Epidermal melanocyte (primary cell): Measurements from ENCODE around the gene TRIM60.
"Not testable (repeated sequence)": the region's sequence is repeated elsewhere in the genome, so short reads cannot be mapped to it uniquely, and the experiment has no call there.

Experiments
- DNase-seq: peaks from one replicate; pipeline ENCODE4 v3.0.0; 2011; ENCODE audit warnings: low spot score; ENCODE audit not compliant: insufficient read length

Gene TRIM60

GRCh38 chr4:165031436-165032211 is at the start of gene TRIM60:
TSS of gene TRIM60 (plus strand) at chr4:165031999. CDS start at chr4:165040073, 8,074 bp downstream.
- no peak for DNase-seq

DNA sequence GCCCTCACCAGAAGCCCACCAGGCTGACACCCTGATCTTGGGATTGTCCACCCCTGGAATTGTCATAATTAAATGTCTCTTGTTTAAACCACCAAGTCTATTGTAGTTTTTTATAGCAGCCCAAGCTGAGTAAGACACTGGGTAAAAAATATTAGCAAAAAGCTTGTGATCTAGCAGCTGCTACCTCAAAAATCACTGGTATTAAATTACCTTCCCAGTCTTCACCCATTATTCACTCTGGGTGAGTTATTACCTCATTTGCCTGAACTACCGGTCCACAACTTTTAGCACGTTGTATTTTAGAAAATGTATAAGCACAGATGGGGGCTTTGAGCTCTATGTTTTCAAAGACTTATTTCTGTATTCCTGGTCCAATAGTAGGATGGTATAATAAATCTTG is 42.3 kb upstream of the TRIM60 start:
- no peak for DNase-seq

DNA sequence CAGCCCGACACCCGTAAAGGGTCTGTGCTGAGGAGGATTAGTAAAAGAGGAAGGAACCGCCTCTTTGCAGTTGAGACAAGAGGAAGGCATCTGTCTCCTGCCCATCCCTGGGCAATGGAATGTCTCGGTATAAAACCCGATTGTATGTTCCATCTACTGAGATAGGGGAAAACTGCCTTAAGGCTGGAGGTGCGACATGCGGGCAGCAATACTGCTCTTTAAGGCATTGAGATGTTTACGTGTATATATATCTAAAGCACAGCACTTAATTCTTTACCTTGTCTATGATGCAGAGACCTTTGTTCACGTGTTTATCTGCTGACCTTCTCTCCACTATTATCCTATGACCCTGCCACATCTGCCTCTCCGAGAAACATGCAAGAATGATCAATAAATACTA is 41.0 kb upstream of the TRIM60 start:
- DNase-seq: not testable (repeated sequence)

DNA sequence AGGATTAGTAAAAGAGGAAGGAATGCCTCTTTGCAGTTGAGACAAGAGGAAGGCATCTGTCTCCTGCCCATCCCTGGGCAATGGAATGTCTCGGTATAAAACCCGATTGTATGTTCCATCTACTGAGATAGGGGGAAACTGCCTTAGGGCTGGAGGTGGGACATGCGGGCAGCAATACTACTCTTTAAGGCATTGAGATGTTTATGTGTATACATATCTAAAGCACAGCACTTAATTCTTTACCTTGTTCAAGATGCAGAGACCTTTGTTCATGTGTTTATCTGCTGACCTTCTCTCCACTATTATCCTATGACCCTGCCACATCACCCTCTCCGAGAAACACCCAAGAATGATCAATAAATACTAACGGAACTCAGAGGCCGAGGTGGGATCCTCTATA is 35.7 kb upstream of the TRIM60 start:
- DNase-seq: not testable (repeated sequence)

- no peak for DNase-seq
These were observed 34.5 kb upstream of the TRIM60 start for GRCh38 chr4:164997324-164997723.

DNA sequence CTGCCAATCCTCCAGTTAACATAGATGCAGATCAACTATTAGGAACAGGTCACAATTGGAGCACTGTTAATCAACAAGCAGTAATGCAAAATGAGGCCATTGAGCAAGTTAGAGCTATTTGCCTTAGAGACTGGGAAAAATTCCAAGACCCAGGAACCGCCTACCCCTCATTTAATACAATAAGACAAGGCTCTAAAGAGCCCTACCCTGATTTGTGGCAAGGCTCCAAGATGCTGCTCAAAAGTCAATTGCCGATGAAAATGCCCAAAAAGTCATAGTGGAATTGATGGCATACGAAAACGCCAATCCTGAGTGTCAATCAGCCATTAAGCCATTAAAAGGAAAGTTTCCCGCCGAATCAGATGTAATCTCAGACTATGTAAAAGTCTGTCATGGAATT is 33.9 kb upstream of the TRIM60 start:
- no peak for DNase-seq

GRCh38 chr4:164998526-164999080 is 33.2 kb upstream of the TRIM60 start:
- not testable (repeated sequence) for DNase-seq

- DNase-seq: not testable (repeated sequence)
These were observed 29.8 kb upstream of the TRIM60 start for GRCh38 chr4:165001957-165002356.

GRCh38 chr4:165005352-165005925 is 26.4 kb upstream of the TRIM60 start:
- DNase-seq: no peak

GRCh38 chr4:165006456-165006855 is 25.3 kb upstream of the TRIM60 start:
- DNase-seq: no peak

DNA sequence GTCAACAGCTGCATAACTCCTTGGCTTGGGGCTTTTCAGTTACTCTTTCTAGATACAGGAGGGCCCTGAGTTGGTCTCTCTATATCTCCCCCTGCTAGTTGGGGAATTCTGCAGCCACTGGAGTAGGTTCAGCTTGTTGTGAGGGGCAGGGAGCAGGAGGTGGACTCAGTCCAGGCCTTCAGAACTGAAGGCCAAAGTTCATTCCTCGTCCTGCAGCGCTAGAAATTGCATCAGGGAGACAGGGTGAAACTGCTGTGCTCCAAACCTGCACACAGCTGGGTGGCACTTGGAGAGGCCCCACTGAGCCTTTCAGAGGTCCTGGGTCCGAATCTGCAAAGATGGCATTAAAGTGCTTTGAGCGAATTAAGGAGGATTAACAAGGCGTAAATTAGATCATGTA is 24.9 kb upstream of the TRIM60 start:
- no peak for DNase-seq

- DNase-seq: no peak
These were observed 22.1 kb upstream of the TRIM60 start for GRCh38 chr4:165009493-165010227.

GRCh38 chr4:165010487-165010886 is 21.3 kb upstream of the TRIM60 start:
- no peak for DNase-seq

DNA sequence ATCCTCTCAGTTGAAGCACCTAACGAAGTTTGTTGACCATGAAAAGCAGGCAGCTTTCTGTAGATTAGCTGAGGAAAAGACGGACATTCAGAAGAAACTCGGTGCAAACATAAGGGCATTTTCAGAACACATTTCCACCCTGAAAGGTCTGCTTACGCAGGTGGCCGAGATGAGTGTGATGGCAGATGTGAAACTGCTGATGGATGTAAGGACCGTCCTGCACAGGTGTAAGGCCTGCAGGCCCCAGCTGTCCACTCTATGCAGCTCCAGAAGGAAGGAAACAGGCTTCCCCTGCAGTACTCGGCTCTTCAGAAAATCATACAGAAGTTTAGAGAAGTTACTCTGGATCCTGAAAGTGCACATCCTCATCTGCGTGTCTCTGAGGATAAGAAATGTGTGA is 20.8 kb upstream of the TRIM60 start:
- no peak for DNase-seq

GRCh38 chr4:165011403-165011802 is 20.4 kb upstream of the TRIM60 start:
- DNase-seq: no peak

DNA sequence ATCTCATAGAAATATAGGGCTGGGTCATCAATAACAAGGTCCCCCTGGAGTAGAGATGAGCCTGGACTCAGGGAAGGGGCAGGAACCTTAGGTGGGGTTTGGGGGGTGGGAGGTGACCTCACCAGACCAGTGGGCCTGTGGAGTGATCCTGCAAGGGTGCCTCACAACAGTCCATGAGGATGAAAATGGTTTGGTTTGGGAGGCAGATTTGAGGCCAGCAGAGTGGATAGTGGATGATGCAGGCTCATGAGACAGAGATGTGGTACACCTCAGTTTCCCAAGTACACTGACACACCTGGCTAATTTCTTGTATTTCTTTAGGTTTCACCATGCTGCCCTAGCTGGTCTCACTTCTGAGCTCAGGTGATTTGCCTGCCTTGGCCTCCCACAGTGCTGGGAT is 18.1 kb upstream of the TRIM60 start:
- DNase-seq: no peak

- DNase-seq: no peak
These were observed 14.8 kb upstream of the TRIM60 start for GRCh38 chr4:165016971-165017370.

DNA sequence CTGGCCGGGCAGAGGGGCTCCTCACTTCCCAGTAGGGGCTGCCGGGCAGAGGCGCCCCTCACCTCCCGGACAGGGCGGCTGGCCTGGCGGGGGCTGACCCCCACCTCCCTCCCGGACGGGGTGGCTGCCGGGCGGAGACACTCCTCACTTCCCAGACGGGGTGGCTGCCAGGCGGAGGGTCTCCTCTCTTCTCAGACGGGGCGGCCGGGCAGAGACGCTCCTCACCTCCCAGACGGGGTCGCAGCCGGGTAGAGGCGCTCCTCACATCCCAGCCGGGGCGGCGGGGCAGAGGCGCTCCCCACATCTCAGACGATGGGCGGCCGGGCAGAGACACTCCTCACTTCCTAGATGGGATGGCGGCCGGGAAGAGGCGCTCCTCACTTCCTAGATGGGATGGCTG is 11.8 kb upstream of the TRIM60 start:
- not testable (repeated sequence) for DNase-seq

DNA sequence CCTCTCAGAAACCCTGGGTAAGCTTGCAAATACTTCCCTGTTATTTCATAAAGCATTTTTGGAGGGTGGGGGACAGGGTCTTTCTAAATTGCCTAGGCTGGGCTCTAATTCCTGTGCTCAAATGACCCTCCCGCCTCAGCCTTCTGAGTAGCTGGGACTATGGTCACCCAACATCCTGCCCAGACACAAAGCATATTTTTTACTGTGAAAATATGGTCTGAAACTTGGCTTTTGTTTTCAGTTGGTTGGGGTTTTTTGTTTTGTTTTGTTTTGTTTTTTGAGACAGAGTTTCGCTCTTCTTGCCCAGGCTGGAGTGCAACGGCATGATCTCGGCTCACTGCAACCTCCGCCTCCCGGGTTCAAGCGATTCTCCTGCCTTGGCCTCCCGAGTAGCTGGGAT is 6.0 kb upstream of the TRIM60 start:
- DNase-seq: not testable (repeated sequence)

GRCh38 chr4:165027762-165028402 is 3.9 kb upstream of the TRIM60 start:
- no peak for DNase-seq

GRCh38 chr4:165048170-165048569 is 16.4 kb downstream of the TRIM60 start:
- DNase-seq: no peak

- no peak for DNase-seq
These were observed 20.8 kb downstream of the TRIM60 start for GRCh38 chr4:165052627-165053026.
